ENCODE results near the gene CXXC1.

Gene CXXC1

GRCh38 chr18:50277942-50278341 is 9.6 kb downstream of the CXXC1 start:
- TF ChIP-seq USF1 (IDR thresholded peaks at IDR 0.05) (no peak), TEAD4 (IDR thresholded peaks at IDR 0.05) (no peak), ZBTB7A (IDR thresholded peaks at IDR 0.05; ENCODE audit: low read depth) (no peak), CEBPB (IDR thresholded peaks at IDR 0.05) (no peak), RAD21 (IDR thresholded peaks at IDR 0.05; ENCODE audit: low read depth) (no peak), EP300 (IDR thresholded peaks at IDR 0.05; ENCODE audit: borderline replicate concordance) (no peak), TCF12 (IDR thresholded peaks at IDR 0.05; ENCODE audit: low read depth) (no peak), EGR1 (IDR thresholded peaks at IDR 0.05) (no peak), CREB1 (IDR thresholded peaks at IDR 0.05; ENCODE audit: low read depth) (no peak), NFIC (IDR thresholded peaks at IDR 0.05) (no peak), TAF1 (IDR thresholded peaks at IDR 0.05; ENCODE audit: low read depth) (no peak), YY1 (IDR thresholded peaks at IDR 0.05; ENCODE audit: low read depth) (no peak), FOXM1 (IDR thresholded peaks at IDR 0.05; ENCODE audit: borderline replicate concordance, low read depth) (no peak)
- TF ChIP-seq, protein P1, sequence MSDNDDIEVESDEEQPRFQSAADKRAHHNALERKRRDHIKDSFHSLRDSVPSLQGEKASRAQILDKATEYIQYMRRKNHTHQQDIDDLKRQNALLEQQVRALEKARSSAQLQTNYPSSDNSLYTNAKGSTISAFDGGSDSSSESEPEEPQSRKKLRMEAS (IDR thresholded peaks at IDR 0.05): no peak
- TF ChIP-seq, protein P2, sequence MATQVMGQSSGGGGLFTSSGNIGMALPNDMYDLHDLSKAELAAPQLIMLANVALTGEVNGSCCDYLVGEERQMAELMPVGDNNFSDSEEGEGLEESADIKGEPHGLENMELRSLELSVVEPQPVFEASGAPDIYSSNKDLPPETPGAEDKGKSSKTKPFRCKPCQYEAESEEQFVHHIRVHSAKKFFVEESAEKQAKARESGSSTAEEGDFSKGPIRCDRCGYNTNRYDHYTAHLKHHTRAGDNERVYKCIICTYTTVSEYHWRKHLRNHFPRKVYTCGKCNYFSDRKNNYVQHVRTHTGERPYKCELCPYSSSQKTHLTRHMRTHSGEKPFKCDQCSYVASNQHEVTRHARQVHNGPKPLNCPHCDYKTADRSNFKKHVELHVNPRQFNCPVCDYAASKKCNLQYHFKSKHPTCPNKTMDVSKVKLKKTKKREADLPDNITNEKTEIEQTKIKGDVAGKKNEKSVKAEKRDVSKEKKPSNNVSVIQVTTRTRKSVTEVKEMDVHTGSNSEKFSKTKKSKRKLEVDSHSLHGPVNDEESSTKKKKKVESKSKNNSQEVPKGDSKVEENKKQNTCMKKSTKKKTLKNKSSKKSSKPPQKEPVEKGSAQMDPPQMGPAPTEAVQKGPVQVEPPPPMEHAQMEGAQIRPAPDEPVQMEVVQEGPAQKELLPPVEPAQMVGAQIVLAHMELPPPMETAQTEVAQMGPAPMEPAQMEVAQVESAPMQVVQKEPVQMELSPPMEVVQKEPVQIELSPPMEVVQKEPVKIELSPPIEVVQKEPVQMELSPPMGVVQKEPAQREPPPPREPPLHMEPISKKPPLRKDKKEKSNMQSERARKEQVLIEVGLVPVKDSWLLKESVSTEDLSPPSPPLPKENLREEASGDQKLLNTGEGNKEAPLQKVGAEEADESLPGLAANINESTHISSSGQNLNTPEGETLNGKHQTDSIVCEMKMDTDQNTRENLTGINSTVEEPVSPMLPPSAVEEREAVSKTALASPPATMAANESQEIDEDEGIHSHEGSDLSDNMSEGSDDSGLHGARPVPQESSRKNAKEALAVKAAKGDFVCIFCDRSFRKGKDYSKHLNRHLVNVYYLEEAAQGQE (IDR thresholded peaks at IDR 0.05; ENCODE audit: low read depth): no peak

DNA sequence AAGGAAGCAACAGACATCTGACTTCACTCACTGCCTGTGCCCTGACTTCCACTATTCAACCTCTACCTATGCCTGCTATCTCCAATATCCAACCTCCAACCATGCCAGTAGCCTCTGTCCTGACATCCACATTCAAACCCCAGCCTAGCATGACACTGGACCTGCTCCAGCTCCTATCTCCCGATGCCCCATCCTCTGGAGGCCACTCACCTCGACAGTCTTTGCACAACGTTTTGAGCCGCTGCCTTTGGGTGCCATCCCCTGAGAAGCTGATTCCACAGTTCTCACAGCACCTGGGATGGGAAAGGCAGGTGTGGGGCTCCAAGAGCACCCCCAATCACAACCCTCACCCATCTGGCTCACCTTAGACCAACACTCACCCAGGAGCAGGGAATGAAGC is 11.0 kb downstream of the CXXC1 start:
- TF ChIP-seq YY1 (IDR thresholded peaks at IDR 0.05; ENCODE audit: low read depth) (no peak), ZBTB7A (IDR thresholded peaks at IDR 0.05; ENCODE audit: low read depth) (no peak), EP300 (IDR thresholded peaks at IDR 0.05; ENCODE audit: borderline replicate concordance) (no peak), TAF1 (IDR thresholded peaks at IDR 0.05; ENCODE audit: low read depth) (no peak)

- TF ChIP-seq ZBTB7A (IDR thresholded peaks at IDR 0.05; ENCODE audit: low read depth) (no peak), TAF1 (IDR thresholded peaks at IDR 0.05; ENCODE audit: low read depth) (no peak), CEBPB (IDR thresholded peaks at IDR 0.05) (no peak), USF1 (IDR thresholded peaks at IDR 0.05) (no peak), NFIC (IDR thresholded peaks at IDR 0.05) (no peak), RAD21 (IDR thresholded peaks at IDR 0.05; ENCODE audit: low read depth) (no peak), EGR1 (IDR thresholded peaks at IDR 0.05) (no peak), YY1 (IDR thresholded peaks at IDR 0.05; ENCODE audit: low read depth) (no peak), CREB1 (IDR thresholded peaks at IDR 0.05; ENCODE audit: low read depth) (no peak), EP300 (IDR thresholded peaks at IDR 0.05; ENCODE audit: borderline replicate concordance) (no peak), FOXM1 (IDR thresholded peaks at IDR 0.05; ENCODE audit: borderline replicate concordance, low read depth) (no peak), TCF12 (IDR thresholded peaks at IDR 0.05; ENCODE audit: low read depth) (no peak), TEAD4 (IDR thresholded peaks at IDR 0.05) (no peak)
- TF ChIP-seq, protein P1 (IDR thresholded peaks at IDR 0.05): no peak
- TF ChIP-seq, protein P2 (IDR thresholded peaks at IDR 0.05; ENCODE audit: low read depth): no peak
Observed at GRCh38 chr18:50275503-50276036, 11.9 kb downstream of the CXXC1 start.

- TF ChIP-seq TEAD4 (IDR thresholded peaks at IDR 0.05): no peak
- no peak for TF ChIP-seq CEBPB (IDR thresholded peaks at IDR 0.05)
- TF ChIP-seq RAD21 (IDR thresholded peaks at IDR 0.05; ENCODE audit: low read depth): no peak
- TF ChIP-seq EGR1 (IDR thresholded peaks at IDR 0.05): no peak
- TF ChIP-seq TAF1 (IDR thresholded peaks at IDR 0.05; ENCODE audit: low read depth): no peak
- TF ChIP-seq ZBTB7A (IDR thresholded peaks at IDR 0.05; ENCODE audit: low read depth): no peak
- TF ChIP-seq FOXM1 (IDR thresholded peaks at IDR 0.05; ENCODE audit: borderline replicate concordance, low read depth): no peak
- TF ChIP-seq YY1 (IDR thresholded peaks at IDR 0.05; ENCODE audit: low read depth): no peak
- TF ChIP-seq USF1 (IDR thresholded peaks at IDR 0.05): no peak
- no peak for TF ChIP-seq CREB1 (IDR thresholded peaks at IDR 0.05; ENCODE audit: low read depth)
- TF ChIP-seq EP300 (IDR thresholded peaks at IDR 0.05; ENCODE audit: borderline replicate concordance): no peak
- TF ChIP-seq, protein P2 (IDR thresholded peaks at IDR 0.05; ENCODE audit: low read depth): no peak
- TF ChIP-seq TCF12 (IDR thresholded peaks at IDR 0.05; ENCODE audit: low read depth): no peak
- TF ChIP-seq NFIC (IDR thresholded peaks at IDR 0.05): no peak
- TF ChIP-seq, protein P1 (IDR thresholded peaks at IDR 0.05): no peak
Observed at GRCh38 chr18:50274941-50275340, 12.6 kb downstream of the CXXC1 start.

Data from Ishikawa (cell line).